Lower leg skin (tissue), 4 donors: ENCODE measurements around the gene RPTOR. TPM values are rescaled to one million over a fixed set of nuclear protein-coding genes. Genes with fewer than 3 reads are reported as not detected.

Source experiments
- DNase-seq, 2 donors: peaks; one replicate each; pipeline ENCODE4 v3.0.0-alpha.2; 2019; ENCODE audit warnings: low spot score in 2 of 2
- H3K4me3 ChIP-seq: fragments of 200-600 bp; sonication (generic); 2 replicates; pipeline ENCODE4 v1.5.1; 2017; ENCODE audit warnings: mild to moderate bottlenecking, low read depth; ENCODE audit not compliant: poor library complexity, severe bottlenecking
- POLR2A ChIP-seq, 2 donors: fragments of 450-650 bp; IDR thresholded peaks; one replicate each; pipeline ENCODE4 v1.6.1; 2016 to 2017; ENCODE audit warnings: antibody characterized with exemption in 2 of 2, mild to moderate bottlenecking in 1 of 2, moderate library complexity in 1 of 2
- WGBS, 2 donors: methylation state at CpG; one replicate each; pipeline ENCODE4 v1.1.5; 2018; 5-methylcytosine and 5-hydroxymethylcytosine counted together
- intact Hi-C: fragments of 100-400 bp; cut with DNase I; formaldehyde crosslinking; loops from one replicate; pipeline ENCODE4 v1.15.0; 2023; ENCODE audit warnings: low total_unique reads
- total RNA-seq, 4 donors: library from RNA; depleted of rRNA; stranded (reverse); fragments of >200 nt; gene quantifications; one replicate each; pipeline ENCODE4 v1.1.0, GENCODE V29; 2016
- TF ChIP-seq, protein P1 (sequence below), 3 donors: fragments of 450-650 bp; IDR thresholded peaks; one replicate each; pipeline ENCODE4 v1.5.1; 2016; ENCODE audit warnings: antibody characterized with exemption in 3 of 3, mild to moderate bottlenecking in 3 of 3, moderate library complexity in 2 of 3

RPTOR gene
- total RNA-seq, 4 donors from 2014 or later: 30.7 to 68.2 (median 39.8) TPM

DNA sequence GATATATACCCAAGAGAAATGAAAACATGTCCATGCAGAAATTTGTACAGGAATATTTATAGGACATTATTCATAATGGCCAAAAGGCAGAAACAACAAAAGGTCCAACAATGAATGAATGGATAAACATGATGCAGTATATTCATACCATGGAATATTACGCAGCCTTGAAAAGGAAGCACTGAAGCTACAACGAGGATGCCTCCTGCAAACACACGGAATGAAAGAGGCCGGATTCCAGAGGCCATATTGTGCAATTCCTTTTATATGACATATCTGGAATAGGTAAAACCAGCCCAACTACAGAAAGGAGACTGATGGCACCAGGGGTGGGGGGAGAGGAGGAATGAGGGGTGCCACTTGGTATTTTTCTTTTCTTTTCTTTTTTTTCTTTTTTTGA, 432.5 kb downstream of the RPTOR start:
- no peak for DNase-seq
- 88 to 93% methylated on average over 4 of the region's 4 CpGs for WGBS, 2 donors
- intact Hi-C loops: no loop called here
- no peak overlapping the region for H3K4me3 ChIP-seq
- TF ChIP-seq, protein P1, sequence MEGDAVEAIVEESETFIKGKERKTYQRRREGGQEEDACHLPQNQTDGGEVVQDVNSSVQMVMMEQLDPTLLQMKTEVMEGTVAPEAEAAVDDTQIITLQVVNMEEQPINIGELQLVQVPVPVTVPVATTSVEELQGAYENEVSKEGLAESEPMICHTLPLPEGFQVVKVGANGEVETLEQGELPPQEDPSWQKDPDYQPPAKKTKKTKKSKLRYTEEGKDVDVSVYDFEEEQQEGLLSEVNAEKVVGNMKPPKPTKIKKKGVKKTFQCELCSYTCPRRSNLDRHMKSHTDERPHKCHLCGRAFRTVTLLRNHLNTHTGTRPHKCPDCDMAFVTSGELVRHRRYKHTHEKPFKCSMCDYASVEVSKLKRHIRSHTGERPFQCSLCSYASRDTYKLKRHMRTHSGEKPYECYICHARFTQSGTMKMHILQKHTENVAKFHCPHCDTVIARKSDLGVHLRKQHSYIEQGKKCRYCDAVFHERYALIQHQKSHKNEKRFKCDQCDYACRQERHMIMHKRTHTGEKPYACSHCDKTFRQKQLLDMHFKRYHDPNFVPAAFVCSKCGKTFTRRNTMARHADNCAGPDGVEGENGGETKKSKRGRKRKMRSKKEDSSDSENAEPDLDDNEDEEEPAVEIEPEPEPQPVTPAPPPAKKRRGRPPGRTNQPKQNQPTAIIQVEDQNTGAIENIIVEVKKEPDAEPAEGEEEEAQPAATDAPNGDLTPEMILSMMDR (IDR thresholded peaks at IDR 0.05): no peak
- no peak for TF ChIP-seq POLR2A (IDR thresholded peaks at IDR 0.05)

DNA sequence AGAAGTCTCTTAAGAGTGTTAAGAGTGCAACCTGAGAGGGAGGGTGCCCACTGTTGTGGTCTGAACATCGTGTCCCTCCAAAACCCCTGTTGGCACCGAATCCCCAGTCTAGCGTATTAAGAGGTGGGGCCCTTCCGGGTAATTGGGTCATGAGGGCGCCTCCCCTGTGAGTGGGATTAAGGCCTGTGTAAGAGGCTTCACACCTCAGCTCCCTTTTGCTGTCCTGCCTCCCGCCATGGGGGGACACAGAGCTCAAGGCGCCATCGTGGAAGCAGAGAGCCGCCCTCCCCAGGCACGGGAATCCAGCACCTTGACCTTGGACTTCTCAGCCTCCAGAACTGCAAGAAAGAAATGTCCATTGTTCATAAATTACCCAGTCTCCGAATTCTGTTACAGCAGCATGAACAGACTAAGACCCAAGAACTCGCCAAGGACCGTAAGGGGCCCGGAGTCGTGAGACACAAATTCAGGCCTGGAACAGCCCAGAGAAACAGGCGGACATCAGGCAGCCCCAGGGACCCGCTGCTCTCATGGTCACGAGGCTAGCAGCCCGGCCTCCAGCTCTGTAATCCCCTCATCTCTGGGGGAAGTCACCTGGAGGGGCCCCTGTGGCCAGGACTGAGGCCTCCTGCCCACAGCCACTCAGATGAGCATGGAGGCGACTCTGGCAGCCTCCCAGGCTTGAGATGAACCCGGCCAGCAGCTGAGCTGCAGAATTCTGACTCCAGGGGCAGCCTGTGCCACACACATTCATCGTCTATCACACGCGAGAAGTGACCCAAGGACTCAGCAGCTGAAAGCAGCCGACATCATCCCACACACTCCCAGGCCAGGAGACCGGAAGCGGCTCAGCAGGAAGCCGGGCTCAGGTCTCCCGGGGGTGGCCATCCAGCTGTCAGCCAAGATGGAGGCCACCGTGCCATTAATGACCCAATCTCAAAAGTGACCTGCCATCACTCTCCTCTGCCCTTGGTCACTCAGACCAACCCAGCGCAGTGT, 434.2 kb downstream of the RPTOR start:
- no peak for TF ChIP-seq POLR2A (IDR thresholded peaks at IDR 0.05)
- TF ChIP-seq, protein P1 (IDR thresholded peaks at IDR 0.05): no peak
- DNase-seq: no peak
- intact Hi-C loops: no loop called here
- WGBS, 2 donors: 88 to 90% methylated on average over 22 to 29 of the region's 31 CpGs
- no peak overlapping the region for H3K4me3 ChIP-seq

DNA sequence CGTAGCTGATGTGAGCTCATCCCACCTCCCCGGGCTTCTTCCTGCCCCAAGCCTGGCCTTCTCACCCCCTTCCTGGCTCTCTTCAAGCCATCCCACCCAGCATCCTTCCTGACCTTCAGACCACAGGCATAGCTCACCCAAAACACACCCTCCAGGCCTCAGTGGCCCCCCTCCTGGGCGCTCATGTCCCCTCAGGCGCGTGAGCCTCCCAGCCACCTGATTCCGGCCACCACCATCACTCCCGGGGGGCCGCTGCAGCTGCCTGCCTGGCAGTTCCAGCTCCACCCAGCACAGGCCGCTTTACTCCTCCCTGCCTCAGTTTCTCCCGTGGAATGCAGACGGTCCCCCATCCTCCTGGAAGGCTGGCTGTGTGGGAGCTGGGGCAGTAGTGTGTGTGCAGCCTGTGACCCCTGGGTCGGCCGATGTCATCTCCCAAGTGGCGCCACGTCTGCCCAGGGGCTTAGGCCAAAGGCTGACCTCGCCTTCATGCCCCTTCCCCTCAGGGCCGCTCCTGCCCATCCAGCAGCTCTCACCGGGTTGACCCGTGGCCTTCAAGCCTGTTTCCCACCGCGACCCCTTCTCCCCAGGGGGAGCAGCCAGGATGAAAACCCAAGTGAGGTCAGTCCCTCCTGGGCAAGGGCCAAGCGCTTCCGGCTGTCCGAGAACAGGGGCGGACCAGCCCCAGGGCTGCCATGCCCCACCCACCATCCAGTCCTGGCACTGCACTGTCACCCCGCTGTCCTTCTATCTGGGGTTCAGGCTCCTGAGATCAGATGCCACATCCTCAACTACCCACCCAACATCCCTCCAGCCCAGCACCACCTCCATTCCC, 435.1 kb downstream of the RPTOR start:
- no peak for DNase-seq
- WGBS, 2 donors: 74 to 80% methylated on average over 22 to 25 of the region's 26 CpGs
- H3K4me3 ChIP-seq: no peak overlapping the region
- TF ChIP-seq, protein P1 (IDR thresholded peaks at IDR 0.05): no peak
- TF ChIP-seq POLR2A (IDR thresholded peaks at IDR 0.05): no peak
- intact Hi-C loops: no loop called here

DNA sequence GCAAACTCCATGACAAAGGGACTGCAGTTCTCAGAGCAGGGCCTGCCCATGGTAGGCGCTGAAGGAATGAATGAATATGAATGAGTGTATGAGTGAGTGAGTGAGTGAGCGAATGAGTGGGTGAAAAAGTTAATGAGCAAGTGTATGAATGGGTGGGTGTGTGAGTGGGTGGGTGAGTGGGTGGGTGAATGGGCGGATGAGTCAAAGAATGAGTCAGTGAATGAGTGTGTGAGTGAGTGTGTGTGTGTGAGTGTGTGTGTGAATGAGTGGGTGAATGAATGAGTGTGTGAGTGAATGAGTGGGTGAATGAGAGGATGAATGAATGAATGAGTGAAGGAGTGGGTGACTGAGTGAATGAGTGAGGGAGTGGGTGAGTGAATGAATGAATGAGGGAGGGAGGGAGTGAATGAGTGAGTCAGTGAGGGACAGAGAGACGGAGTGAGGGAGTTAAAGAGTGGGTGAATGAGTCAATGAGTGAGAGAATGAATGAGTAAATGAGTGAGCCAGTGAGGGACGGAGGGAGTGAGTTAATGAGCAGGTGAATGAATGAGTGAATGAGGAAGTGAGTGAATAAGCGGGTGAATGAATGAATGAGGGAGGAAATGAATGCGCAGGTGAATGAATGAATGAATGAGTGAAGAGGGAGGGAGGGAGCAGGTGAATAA, 435.9 kb downstream of the RPTOR start:
- TF ChIP-seq, protein P1 (IDR thresholded peaks at IDR 0.05): no peak
- TF ChIP-seq POLR2A (IDR thresholded peaks at IDR 0.05): no peak
- intact Hi-C loops: no loop called here
- no peak overlapping the region for H3K4me3 ChIP-seq
- no peak for DNase-seq
- 45 to 49% methylated on average over 7 of the region's 7 CpGs for WGBS, 2 donors

DNA sequence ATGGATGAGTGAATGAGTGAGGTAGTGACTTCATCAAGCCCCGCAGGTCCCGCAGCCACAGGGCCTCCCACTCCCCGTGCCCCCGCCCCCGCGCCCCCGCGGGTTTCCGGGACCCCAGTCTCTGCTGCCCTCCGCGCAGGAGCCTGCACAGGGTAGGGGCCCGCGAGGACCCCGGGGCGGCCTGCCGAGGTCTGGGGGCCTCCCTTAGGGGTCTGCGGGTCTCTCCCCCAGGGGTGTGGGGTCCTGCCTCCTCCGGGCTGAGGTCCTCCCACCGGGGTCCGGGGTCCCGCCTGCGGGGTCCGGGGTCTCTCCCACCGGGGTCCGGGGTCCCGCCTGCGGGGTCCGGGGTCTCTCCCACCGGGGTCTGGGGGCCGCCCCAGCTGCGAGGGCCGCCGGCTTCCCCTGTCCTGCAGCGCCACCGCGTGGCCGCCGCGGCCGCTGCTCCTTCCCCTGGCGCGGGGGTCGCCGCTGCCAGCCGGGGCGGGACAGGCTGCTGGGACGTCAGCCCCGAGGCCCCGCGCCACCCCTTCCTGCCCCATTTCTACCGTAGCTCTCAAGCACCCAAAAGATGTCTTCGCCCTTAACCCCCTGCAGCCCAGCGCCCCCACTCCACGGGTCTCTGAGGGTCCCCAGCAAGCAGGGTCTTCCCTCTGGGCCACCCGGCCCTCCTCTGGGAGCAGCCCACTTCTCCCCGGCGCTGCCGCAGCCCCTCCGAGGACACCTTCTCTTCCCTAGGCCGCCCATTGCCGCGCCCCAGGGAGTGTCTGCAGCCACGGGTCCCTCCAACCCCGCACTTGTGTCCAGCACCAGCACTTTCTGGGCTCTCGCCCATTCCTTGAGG, 436.6 kb downstream of the RPTOR start:
- intact Hi-C loops: no loop called here
- 6 to 10% methylated on average over 47 to 56 of the region's 65 CpGs for WGBS, 2 donors
- no peak overlapping the region for H3K4me3 ChIP-seq
- TF ChIP-seq POLR2A (IDR thresholded peaks at IDR 0.05): no peak
- TF ChIP-seq, protein P1 (IDR thresholded peaks at IDR 0.05): no peak
- DNase-seq: no peak
